ENCODE measurements around the gene ACKR2.
"Not testable (repeated sequence)": the region's sequence is repeated elsewhere in the genome, so short reads cannot be mapped to it uniquely, and the experiment has no call there.

Gene ACKR2

GRCh38 chr3:42803414-42804105 lies 5.7 kb upstream of the ACKR2 start:
- peak overlapping the region; percentile 92 for H3K9ac ChIP-seq (ENCODE audit: low read depth, low read length)
- H3K27ac ChIP-seq (ENCODE audit: low read length) = peak overlapping the region; percentile 20
- no peaks in the 10 kb centered on the region for H3K36me3 ChIP-seq (ENCODE audit: insufficient read depth, low read depth, low read length)
- H3K4me1 ChIP-seq (ENCODE audit: insufficient read depth, low read length) = peaks cover 16% of the 10 kb centered on the region; the same call in 1 of the 2 replicates
- peak overlapping the region; percentile 91 for H3K4me3 ChIP-seq (ENCODE audit: low read length)
- peaks cover 19% of the 10 kb centered on the region for H3K27me3 ChIP-seq (ENCODE audit: insufficient read depth, low read length)
- no peaks in the 10 kb centered on the region for H3K9me3 ChIP-seq (ENCODE audit: insufficient read depth, low read depth, low read length)

DNA sequence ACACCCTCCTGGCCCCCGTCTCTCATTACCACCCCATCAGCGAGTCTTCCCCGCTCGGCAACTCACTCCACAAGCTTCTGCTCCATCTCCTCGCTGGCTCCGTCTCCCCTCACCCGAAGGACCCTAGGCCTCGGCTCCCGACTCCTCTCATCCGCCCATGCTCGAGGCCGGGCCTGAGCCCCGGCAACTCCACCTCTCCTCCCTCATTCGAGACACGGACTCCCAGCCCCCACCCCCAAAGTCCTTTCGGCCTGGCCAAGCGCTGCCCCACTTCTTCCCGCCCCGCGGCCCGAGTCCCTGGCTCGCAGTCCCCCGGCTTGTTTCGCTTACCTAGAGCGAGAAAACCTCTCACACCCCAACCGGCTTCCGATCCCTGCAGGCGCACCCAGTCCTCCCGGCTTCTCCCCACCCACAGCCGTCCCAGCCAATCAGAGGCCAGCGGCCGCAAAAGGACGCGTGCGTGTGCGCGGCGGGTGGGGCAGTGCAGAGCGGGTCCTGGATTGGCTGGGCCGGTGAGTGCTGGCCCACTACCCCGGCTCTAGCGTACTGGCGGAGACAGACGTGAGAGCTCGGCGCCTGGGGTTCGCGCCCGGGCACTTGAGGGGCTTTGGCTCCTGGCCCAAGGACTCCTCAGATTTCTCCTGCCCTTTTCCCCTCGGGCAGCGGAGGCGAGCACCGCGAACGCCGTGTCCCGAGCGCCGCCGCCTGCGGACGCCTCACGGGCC lies 5.0 kb upstream of the ACKR2 start, which contains the start of gene HIGD1A:
TSS of gene HIGD1A (minus strand) at position 385 of the 725 bp plus-strand sequence. CDS start 10,237 bp downstream, outside the sequence.
- Histone ChIP-seq H3K9ac (ENCODE audit: low read depth, low read length) (peak within 1 kb of the TSS; percentile 92), H3K4me1 (ENCODE audit: insufficient read depth, low read length) (peaks cover 14% of the 10 kb centered on the region; the same call in 1 of the 2 replicates), H3K36me3 (ENCODE audit: insufficient read depth, low read depth, low read length) (no peaks in the 10 kb centered on the region), H3K27ac (ENCODE audit: low read length) (peak within 1 kb of the TSS; percentile 20), H3K4me3 (ENCODE audit: low read length) (peak within 1 kb of the TSS; percentile 91), H3K27me3 (ENCODE audit: insufficient read depth, low read length) (peaks cover 19% of the 10 kb centered on the region), H3K9me3 (ENCODE audit: insufficient read depth, low read depth, low read length) (no peaks in the 10 kb centered on the region)

DNA sequence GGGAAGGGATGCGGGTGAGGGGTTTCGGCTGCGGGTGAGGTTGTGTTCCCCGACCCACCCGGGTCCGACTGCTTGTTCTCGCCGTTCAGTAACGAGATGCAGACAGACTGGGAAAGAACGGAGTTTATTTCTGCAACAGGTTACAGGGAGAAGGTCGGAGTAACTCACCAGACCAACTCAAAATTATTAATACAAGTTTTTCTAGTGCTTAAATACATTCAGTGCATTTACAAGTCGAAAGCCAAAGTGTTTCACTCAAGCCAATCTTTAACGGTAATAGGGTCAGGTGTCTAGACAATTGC lies 4.5 kb upstream of the ACKR2 start:
- H3K4me1 ChIP-seq (ENCODE audit: insufficient read depth, low read length) = peaks cover 10% of the 10 kb centered on the region; the same call in 1 of the 2 replicates
- no peak overlapping the region for H3K27ac ChIP-seq (ENCODE audit: low read length)
- H3K27me3 ChIP-seq (ENCODE audit: insufficient read depth, low read length) = peaks cover 19% of the 10 kb centered on the region
- H3K4me3 ChIP-seq (ENCODE audit: low read length) = peak overlapping the region; percentile 91
- no peaks in the 10 kb centered on the region for H3K36me3 ChIP-seq (ENCODE audit: insufficient read depth, low read depth, low read length)
- H3K9ac ChIP-seq (ENCODE audit: low read depth, low read length) = peak overlapping the region; percentile 64; the same call in 1 of the 2 replicates
- H3K9me3 ChIP-seq (ENCODE audit: insufficient read depth, low read depth, low read length) = no peaks in the 10 kb centered on the region

DNA sequence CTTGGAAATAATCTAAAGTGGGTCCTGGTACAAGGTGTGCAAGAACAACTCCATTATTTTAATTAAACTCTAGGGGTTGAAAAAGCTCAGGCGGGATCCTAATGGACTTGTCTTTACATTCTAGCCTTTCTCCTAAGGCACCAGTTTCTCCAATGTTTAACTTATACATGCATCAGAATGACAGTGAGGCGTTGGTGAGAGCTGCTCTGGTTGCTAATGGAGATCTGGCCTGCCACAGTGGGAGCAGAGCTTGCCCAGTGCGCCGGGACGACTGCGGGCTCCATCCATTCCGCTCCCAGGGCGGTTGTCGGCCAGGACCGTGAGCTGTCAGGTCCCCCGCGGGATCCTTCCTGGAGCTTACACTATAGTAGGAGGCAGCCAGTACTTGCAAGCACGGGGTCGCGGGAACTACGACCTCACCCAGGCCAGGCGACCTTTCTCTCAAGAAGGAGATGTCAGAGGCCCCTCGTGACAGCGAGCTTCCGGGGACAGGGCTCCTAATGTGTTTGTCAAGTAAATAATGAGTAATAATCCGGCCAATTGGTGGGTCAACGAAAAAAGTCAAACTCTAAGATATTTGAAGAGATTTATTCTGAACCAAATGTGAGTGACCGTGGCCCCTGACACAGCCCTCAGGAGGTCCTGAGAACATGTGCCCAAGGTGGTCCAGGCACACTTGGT lies 4.0 kb upstream of the ACKR2 start:
- no peak overlapping the region for H3K27ac ChIP-seq (ENCODE audit: low read length)
- H3K4me1 ChIP-seq (ENCODE audit: insufficient read depth, low read length) = peaks cover 10% of the 10 kb centered on the region; the same call in 1 of the 2 replicates
- H3K4me3 ChIP-seq (ENCODE audit: low read length) = peak overlapping the region; percentile 91
- H3K36me3 ChIP-seq (ENCODE audit: insufficient read depth, low read depth, low read length) = no peaks in the 10 kb centered on the region
- peaks cover 19% of the 10 kb centered on the region for H3K27me3 ChIP-seq (ENCODE audit: insufficient read depth, low read length)
- no peaks in the 10 kb centered on the region for H3K9me3 ChIP-seq (ENCODE audit: insufficient read depth, low read depth, low read length)
- H3K9ac ChIP-seq (ENCODE audit: low read depth, low read length) = peak overlapping the region; percentile 64; the same call in 1 of the 2 replicates

DNA sequence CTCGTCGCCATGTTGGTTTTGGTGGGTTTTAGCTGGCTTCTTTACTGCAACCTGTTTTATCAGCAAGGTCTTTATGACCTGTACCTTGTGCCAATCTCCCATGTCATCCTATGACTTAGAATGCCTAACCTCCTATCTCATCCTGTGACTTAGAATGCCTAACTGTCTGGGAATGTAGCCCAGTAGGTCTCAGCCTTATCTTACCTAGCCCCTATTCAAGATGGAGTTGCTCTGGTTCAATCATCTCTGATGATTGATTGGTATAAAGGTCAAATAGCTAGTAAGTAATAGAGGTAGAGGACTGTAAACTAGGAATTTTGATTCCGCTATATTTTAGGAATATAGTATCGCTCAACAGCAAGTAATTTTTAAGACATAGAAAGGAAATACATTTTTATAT lies 1.3 kb upstream of the ACKR2 start:
- peaks cover 6% of the 10 kb centered on the region; the same call in 1 of the 2 replicates for H3K4me1 ChIP-seq (ENCODE audit: insufficient read depth, low read length)
- H3K27ac ChIP-seq (ENCODE audit: low read length) = no peak overlapping the region
- peaks cover 19% of the 10 kb centered on the region for H3K27me3 ChIP-seq (ENCODE audit: insufficient read depth, low read length)
- no peaks in the 10 kb centered on the region for H3K36me3 ChIP-seq (ENCODE audit: insufficient read depth, low read depth, low read length)
- H3K9ac ChIP-seq (ENCODE audit: low read depth, low read length) = no peak overlapping the region
- H3K4me3 ChIP-seq (ENCODE audit: low read length) = no peak overlapping the region
- H3K9me3 ChIP-seq (ENCODE audit: insufficient read depth, low read depth, low read length) = no peaks in the 10 kb centered on the region

GRCh38 chr3:42810706-42811105 lies 1.5 kb downstream of the ACKR2 start:
- H3K36me3 ChIP-seq (ENCODE audit: insufficient read depth, low read depth, low read length); H3K4me1 ChIP-seq (ENCODE audit: insufficient read depth, low read length); H3K9me3 ChIP-seq (ENCODE audit: insufficient read depth, low read depth, low read length); H3K27me3 ChIP-seq (ENCODE audit: insufficient read depth, low read length); H3K9ac ChIP-seq (ENCODE audit: low read depth, low read length); H3K4me3 ChIP-seq (ENCODE audit: low read length); H3K27ac ChIP-seq (ENCODE audit: low read length): not testable (repeated sequence)

DNA sequence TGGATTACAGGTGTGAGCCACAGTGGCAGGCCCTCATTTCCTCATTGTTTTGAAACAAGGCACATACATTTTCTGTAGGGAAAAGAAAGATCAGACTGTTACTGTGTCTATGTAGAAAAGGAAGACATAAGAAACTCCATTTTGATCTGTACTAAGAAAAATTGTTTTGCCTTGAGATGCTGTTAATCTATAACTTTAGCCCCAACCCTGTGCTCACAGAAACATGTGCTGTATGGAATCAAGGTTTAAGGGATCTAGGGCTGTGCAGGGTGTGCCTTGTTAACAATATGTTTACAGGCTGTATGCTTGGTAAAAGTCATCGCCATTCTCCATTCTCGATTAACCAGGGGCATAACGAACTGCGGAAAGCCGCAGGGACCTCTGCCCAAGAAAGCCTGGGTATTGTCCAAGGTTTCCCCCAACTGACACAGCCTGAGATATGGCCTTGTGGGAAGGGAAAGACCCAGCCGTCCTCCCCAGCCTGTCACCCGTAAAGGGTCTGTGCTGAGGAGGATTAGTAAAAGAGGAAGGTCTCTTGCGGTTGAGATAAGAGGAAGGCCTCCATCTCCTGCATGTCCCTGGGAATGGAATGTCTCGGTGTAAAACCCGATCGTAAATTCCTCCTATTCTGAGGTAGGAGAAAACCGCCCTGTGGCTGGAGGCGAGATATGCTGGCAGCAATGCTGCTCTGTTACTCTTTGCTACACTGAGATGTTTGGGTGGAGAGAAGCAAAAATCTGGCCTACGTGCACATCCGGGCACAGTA lies 2.1 kb downstream of the ACKR2 start:
- not testable (repeated sequence) for H3K27ac ChIP-seq (ENCODE audit: low read length); H3K4me3 ChIP-seq (ENCODE audit: low read length); H3K9me3 ChIP-seq (ENCODE audit: insufficient read depth, low read depth, low read length); H3K27me3 ChIP-seq (ENCODE audit: insufficient read depth, low read length); H3K36me3 ChIP-seq (ENCODE audit: insufficient read depth, low read depth, low read length); H3K4me1 ChIP-seq (ENCODE audit: insufficient read depth, low read length); H3K9ac ChIP-seq (ENCODE audit: low read depth, low read length)

DNA sequence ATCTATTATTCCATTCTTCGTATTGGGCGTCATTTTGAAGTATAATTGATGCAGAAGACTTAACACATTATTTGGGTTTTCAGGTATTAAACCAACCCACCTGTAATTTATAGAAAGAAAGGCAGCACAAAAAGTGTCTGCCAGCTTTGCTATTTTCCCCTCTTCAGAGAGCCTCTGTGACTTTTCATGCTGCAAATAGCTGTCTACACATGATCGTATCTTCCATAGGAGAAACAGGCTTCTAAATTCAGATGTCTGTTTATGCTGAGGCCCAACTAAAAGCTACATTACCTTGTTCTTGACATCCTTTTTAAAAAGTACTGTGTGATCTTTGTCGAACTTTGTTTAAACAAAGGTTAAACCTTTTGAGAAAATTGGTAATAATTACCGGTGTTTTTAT lies 5.0 kb downstream of the ACKR2 start:
- Histone ChIP-seq H3K9me3 (ENCODE audit: insufficient read depth, low read depth, low read length) (no peaks in the 10 kb centered on the region), H3K36me3 (ENCODE audit: insufficient read depth, low read depth, low read length) (no peaks in the 10 kb centered on the region), H3K27me3 (ENCODE audit: insufficient read depth, low read length) (no peaks in the 10 kb centered on the region; the same call in 1 of the 2 replicates), H3K27ac (ENCODE audit: low read length) (no peak overlapping the region), H3K9ac (ENCODE audit: low read depth, low read length) (no peak overlapping the region), H3K4me1 (ENCODE audit: insufficient read depth, low read length) (no peaks in the 10 kb centered on the region), H3K4me3 (ENCODE audit: low read length) (no peak overlapping the region)

DNA sequence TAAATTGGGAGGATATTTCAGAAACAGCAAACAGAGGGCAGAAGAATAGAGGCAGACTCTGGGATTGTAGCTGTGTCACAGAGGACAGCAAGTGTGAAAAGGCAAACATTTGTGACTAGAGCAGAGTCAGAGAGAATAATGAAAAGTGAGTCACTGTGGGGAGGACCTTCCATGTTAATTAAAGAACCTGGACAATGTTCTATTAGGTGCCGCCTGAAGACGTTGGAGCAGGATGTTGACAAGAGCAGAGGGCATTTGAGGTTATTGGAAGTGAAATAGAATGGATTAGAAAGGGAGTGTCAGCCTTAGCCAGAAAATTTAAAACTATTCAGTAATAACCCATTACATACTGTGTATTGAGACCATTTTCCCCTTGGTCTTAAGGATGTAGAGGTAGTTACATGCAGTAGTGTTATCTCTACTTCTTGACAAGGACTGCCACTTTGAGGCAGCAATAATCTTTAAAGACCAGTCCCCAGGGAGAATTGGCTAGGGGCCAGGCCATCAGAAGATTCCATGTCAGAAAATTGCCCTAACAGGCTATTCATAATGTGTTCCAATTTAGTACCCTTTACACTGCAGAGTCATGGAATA lies 5.8 kb downstream of the ACKR2 start:
- no peak overlapping the region for H3K27ac ChIP-seq (ENCODE audit: low read length)

DNA sequence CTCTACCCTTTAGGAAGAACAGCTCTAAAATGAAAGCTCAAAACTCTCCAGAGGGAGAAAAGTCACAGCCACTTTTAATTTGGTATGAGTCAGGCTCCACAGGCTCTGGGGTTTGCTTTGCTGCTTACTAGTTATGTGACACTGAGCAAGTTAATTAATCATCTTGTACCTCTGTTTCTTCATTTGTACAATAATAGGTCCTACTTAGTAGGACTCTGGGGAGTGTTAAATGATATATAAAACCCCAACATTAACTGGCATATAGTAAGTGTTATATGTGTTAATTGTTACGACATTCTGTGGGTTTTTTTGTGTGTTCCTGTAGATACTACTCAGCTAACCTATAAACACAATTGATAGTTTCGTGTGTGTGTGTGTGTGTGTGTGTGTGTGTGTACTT lies 6.6 kb downstream of the ACKR2 start:
- H3K36me3 ChIP-seq (ENCODE audit: insufficient read depth, low read depth, low read length) = no peaks in the 10 kb centered on the region
- H3K4me3 ChIP-seq (ENCODE audit: low read length) = no peak overlapping the region
- H3K4me1 ChIP-seq (ENCODE audit: insufficient read depth, low read length) = no peaks in the 10 kb centered on the region
- H3K27me3 ChIP-seq (ENCODE audit: insufficient read depth, low read length) = no peaks in the 10 kb centered on the region; the same call in 1 of the 2 replicates
- H3K9ac ChIP-seq (ENCODE audit: low read depth, low read length) = no peak overlapping the region
- no peak overlapping the region for H3K27ac ChIP-seq (ENCODE audit: low read length)
- H3K9me3 ChIP-seq (ENCODE audit: insufficient read depth, low read depth, low read length) = no peaks in the 10 kb centered on the region

More for the DNA sequence above, 5.8 kb downstream of the ACKR2 start:
- Histone ChIP-seq H3K27me3 (ENCODE audit: insufficient read depth, low read length) (no peaks in the 10 kb centered on the region; the same call in 1 of the 2 replicates), H3K4me3 (ENCODE audit: low read length) (no peak overlapping the region), H3K36me3 (ENCODE audit: insufficient read depth, low read depth, low read length) (no peaks in the 10 kb centered on the region), H3K9ac (ENCODE audit: low read depth, low read length) (no peak overlapping the region), H3K4me1 (ENCODE audit: insufficient read depth, low read length) (no peaks in the 10 kb centered on the region), H3K9me3 (ENCODE audit: insufficient read depth, low read depth, low read length) (no peaks in the 10 kb centered on the region)
